Measurements from ENCODE around the gene ADGRD1.

Gene ADGRD1

GRCh38 chr12:131075611-131076010 is 121.9 kb downstream of the ADGRD1 start:
- DNase-seq (ENCODE audit: extremely low read depth, low read depth): no peak
- TF ChIP-seq, protein P1, sequence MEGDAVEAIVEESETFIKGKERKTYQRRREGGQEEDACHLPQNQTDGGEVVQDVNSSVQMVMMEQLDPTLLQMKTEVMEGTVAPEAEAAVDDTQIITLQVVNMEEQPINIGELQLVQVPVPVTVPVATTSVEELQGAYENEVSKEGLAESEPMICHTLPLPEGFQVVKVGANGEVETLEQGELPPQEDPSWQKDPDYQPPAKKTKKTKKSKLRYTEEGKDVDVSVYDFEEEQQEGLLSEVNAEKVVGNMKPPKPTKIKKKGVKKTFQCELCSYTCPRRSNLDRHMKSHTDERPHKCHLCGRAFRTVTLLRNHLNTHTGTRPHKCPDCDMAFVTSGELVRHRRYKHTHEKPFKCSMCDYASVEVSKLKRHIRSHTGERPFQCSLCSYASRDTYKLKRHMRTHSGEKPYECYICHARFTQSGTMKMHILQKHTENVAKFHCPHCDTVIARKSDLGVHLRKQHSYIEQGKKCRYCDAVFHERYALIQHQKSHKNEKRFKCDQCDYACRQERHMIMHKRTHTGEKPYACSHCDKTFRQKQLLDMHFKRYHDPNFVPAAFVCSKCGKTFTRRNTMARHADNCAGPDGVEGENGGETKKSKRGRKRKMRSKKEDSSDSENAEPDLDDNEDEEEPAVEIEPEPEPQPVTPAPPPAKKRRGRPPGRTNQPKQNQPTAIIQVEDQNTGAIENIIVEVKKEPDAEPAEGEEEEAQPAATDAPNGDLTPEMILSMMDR (IDR thresholded peaks at IDR 0.05; ENCODE audit: low read depth, low read length): no peak

- TF ChIP-seq, protein P1 (IDR thresholded peaks at IDR 0.05; ENCODE audit: low read depth, low read length): no peak
- no peak for DNase-seq (ENCODE audit: extremely low read depth, low read depth)
Measured at GRCh38 chr12:131076296-131076695, 122.6 kb downstream of the ADGRD1 start.

- TF ChIP-seq, protein P1 (IDR thresholded peaks at IDR 0.05; ENCODE audit: low read depth, low read length): no peak
- DNase-seq (ENCODE audit: extremely low read depth, low read depth): no peak
Measured at GRCh38 chr12:131076791-131077747, 123.4 kb downstream of the ADGRD1 start.

DNA sequence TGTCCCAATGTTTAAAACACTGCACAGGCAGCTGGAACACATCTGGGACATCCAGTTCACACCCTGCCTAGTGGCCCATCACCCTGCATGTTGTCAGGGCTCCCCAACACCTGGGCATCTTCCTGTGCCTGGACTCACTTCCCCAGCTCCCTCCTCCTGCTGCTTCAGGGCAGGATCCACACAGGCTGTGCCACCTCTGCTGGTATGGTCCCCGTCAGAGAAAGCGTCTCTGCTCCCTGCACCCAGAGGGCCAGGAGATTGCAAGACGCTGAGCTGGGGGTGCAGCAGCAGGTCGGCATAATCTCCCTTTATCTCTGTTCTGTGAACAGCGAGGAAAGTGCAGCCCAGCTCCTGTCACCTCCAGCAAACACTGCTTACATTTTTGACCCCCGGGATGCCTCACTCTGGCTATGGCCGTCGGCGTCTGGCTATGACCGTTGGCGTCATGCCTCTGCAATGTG is 124.3 kb downstream of the ADGRD1 start:
- DNase-seq (ENCODE audit: extremely low read depth, low read depth): no peak

GRCh38 chr12:131082290-131083194 is 128.8 kb downstream of the ADGRD1 start:
- TF ChIP-seq, protein P1 (IDR thresholded peaks at IDR 0.05; ENCODE audit: low read depth, low read length): no peak
- DNase-seq (ENCODE audit: extremely low read depth, low read depth): no peak

More for the DNA sequence above, 124.3 kb downstream of the ADGRD1 start:
- TF ChIP-seq, protein P1 (IDR thresholded peaks at IDR 0.05; ENCODE audit: low read depth, low read length): no peak

GRCh38 chr12:131084341-131085011 is 130.8 kb downstream of the ADGRD1 start:
- DNase-seq (ENCODE audit: extremely low read depth, low read depth): no peak
- TF ChIP-seq, protein P1 (IDR thresholded peaks at IDR 0.05; ENCODE audit: low read depth, low read length): no peak
